ENCODE results near the gene METTL17.
"Not testable (repeated sequence)": the region's sequence is repeated elsewhere in the genome, so short reads cannot be mapped to it uniquely, and the experiment has no call there.

The METTL17 gene

GRCh38 chr14:20989787-20990600 lies at the start of gene METTL17:
Gene METTL17 (plus strand): TSS chr14:20989980. CDS start chr14:20990003, 23 bp downstream.
- no peaks in the 10 kb centered on the region for H3K9me3 ChIP-seq (ENCODE audit: low read length)
- H3K4me3 ChIP-seq (ENCODE audit: low read depth in 1 of 2, low read length in 2 of 2): peak within 1 kb of the TSS; percentile 53 to 99
- H3K27ac ChIP-seq (ENCODE audit: low read depth, low read length): peak within 1 kb of the TSS; percentile 69
- H3K36me3 ChIP-seq (ENCODE audit: insufficient read depth, low read length): peaks cover 27% of the 10 kb centered on the region
- no peaks in the 10 kb centered on the region for H3K27me3 ChIP-seq (ENCODE audit: control insufficient read depth in 1 of 2, insufficient read depth in 2 of 2, low read length in 2 of 2)
- peaks cover 27% of the 10 kb centered on the region for H3K4me1 ChIP-seq (ENCODE audit: insufficient read depth, low read length)
- peak within 1 kb of the TSS; percentile 87 for H3K9ac ChIP-seq (ENCODE audit: low read length)

GRCh38 chr14:20945146-20945545 lies 44.6 kb upstream of the METTL17 start:
- H3K4me1 ChIP-seq (ENCODE audit: insufficient read depth, low read length); H3K27me3 ChIP-seq (ENCODE audit: control insufficient read depth in 1 of 2, insufficient read depth in 2 of 2, low read length in 2 of 2); H3K36me3 ChIP-seq (ENCODE audit: insufficient read depth, low read length); H3K27ac ChIP-seq (ENCODE audit: low read depth, low read length); H3K4me3 ChIP-seq (ENCODE audit: low read depth in 1 of 2, low read length in 2 of 2); H3K9ac ChIP-seq (ENCODE audit: low read length); H3K9me3 ChIP-seq (ENCODE audit: low read length): not testable (repeated sequence)

DNA sequence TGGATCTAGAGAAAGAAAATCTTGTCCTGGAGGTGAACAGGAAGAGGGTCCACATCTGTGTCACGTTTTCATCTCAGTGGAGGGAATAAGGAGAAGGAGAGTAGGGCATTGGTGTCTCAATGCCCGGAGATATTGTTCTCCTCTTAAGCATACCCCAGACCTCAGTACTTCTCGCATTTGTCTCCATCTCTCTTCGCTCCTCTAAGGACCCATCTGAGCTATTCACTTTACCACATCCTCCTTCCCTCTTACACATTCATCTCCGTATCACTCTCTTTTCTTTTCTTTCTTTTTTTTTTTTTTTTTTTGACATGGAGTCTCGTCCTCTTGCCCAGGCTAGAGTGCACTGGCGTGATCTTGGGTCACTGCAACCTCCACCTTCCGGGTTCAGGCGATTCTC lies 43.1 kb upstream of the METTL17 start:
- not testable (repeated sequence) for H3K4me3 ChIP-seq (ENCODE audit: low read depth in 1 of 2, low read length in 2 of 2); H3K27me3 ChIP-seq (ENCODE audit: control insufficient read depth in 1 of 2, insufficient read depth in 2 of 2, low read length in 2 of 2); H3K9ac ChIP-seq (ENCODE audit: low read length)

DNA sequence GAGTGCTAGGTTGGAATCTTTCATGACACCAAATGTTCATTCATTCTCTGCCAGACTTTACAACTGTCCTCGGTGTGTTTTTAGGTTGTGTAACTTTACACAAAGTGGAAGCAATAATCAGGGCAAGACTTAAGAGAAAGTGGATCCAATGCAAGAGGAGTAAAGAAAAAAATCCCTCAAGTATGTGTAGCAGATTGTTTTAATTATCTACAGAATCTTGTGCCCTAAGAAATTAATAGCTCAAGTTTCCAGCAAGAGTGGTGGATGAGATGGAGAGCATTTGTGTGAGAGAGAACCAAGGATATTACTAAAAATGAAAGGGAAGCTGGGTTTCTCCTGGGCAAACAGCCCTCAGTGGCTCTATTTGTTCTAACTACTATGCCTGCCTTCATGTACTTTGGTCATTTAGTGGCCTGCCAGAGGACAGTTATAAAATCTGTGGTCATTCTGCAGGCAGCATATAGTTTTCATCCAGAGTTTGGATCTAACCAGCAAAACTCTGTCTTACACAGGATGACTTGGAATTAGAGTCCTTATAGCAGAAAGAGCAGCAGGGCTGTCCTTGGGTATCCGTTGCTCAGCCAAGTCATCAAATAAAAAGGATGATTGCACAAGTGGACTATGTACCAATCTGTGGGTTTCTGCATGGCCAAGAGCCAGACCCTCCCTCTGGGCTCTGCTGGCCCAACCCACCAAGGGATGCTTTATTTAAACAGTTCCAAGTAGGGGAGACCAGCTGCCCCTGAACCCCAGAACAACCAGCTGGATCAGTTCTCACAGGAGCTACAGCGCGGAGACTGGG lies 34.8 kb upstream of the METTL17 start, which contains the start of gene RNASE2:
TSS of gene RNASE2 (plus strand) at position 752 of the 802 bp plus-strand sequence. CDS start 285 bp downstream, outside the sequence.
- not testable (repeated sequence) for H3K9me3 ChIP-seq (ENCODE audit: low read length); H3K27ac ChIP-seq (ENCODE audit: low read depth, low read length); H3K9ac ChIP-seq (ENCODE audit: low read length); H3K4me3 ChIP-seq (ENCODE audit: low read depth in 1 of 2, low read length in 2 of 2); H3K27me3 ChIP-seq (ENCODE audit: control insufficient read depth in 1 of 2, insufficient read depth in 2 of 2, low read length in 2 of 2); H3K4me1 ChIP-seq (ENCODE audit: insufficient read depth, low read length); H3K36me3 ChIP-seq (ENCODE audit: insufficient read depth, low read length)

More for the DNA sequence above, 43.1 kb upstream of the METTL17 start:
- not testable (repeated sequence) for H3K4me1 ChIP-seq (ENCODE audit: insufficient read depth, low read length); H3K9me3 ChIP-seq (ENCODE audit: low read length); H3K36me3 ChIP-seq (ENCODE audit: insufficient read depth, low read length); H3K27ac ChIP-seq (ENCODE audit: low read depth, low read length)

DNA sequence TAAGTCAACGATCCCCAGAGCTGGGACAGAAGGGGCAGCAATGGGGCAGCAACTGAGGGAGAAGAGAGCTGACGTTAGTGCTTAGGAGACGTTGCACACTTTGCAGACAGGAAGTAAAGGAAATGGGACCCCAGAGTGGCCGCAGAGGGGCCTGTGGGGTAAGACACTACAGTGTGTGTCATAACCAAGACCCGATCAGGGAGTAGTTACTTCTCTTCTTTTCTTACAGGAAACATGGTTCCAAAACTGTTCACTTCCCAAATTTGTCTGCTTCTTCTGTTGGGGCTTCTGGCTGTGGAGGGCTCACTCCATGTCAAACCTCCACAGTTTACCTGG lies 34.3 kb upstream of the METTL17 start:
- not testable (repeated sequence) for H3K9me3 ChIP-seq (ENCODE audit: low read length); H3K27me3 ChIP-seq (ENCODE audit: control insufficient read depth in 1 of 2, insufficient read depth in 2 of 2, low read length in 2 of 2); H3K4me1 ChIP-seq (ENCODE audit: insufficient read depth, low read length); H3K36me3 ChIP-seq (ENCODE audit: insufficient read depth, low read length); H3K27ac ChIP-seq (ENCODE audit: low read depth, low read length); H3K4me3 ChIP-seq (ENCODE audit: low read depth in 1 of 2, low read length in 2 of 2); H3K9ac ChIP-seq (ENCODE audit: low read length)

DNA sequence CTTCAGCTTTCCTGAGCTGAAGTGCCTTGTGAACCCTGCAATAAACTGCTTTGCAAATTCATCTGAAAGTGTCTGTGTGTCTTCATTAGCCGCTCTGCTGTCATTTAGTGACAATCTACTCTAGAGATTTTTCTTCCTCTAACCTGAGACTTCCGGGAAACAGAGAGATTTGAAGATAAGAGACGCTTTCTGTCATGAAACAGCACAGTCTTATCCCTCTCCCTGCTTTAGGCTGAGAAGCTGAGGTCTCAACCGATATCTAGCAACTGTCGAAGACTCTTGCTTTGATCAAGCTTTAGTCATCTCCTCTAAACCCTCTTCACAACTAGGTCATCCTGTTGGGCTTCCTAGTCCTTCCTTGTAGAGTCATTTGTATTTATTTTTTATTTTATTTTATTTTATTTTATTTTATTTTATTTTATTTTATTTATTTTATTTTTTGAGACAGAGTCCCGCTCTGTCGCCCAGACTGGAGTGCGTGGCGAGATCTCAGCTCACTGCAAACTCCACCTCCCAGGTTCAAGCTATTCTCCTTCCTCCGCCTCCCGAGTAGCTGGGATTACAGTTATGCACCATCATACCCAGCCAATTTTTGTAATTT lies 33.3 kb upstream of the METTL17 start:
- Histone ChIP-seq H3K9ac (ENCODE audit: low read length) (no peak overlapping the region), H3K4me1 (ENCODE audit: insufficient read depth, low read length) (no peaks in the 10 kb centered on the region), H3K27ac (ENCODE audit: low read depth, low read length) (no peak overlapping the region), H3K27me3 (ENCODE audit: control insufficient read depth in 1 of 2, insufficient read depth in 2 of 2, low read length in 2 of 2) (no peaks in the 10 kb centered on the region), H3K4me3 (ENCODE audit: low read depth in 1 of 2, low read length in 2 of 2) (no peak overlapping the region), H3K9me3 (ENCODE audit: low read length) (no peaks in the 10 kb centered on the region), H3K36me3 (ENCODE audit: insufficient read depth, low read length) (no peaks in the 10 kb centered on the region)

- H3K27ac ChIP-seq (ENCODE audit: low read depth, low read length); H3K9me3 ChIP-seq (ENCODE audit: low read length); H3K27me3 ChIP-seq (ENCODE audit: control insufficient read depth in 1 of 2, insufficient read depth in 2 of 2, low read length in 2 of 2); H3K9ac ChIP-seq (ENCODE audit: low read length); H3K36me3 ChIP-seq (ENCODE audit: insufficient read depth, low read length); H3K4me3 ChIP-seq (ENCODE audit: low read depth in 1 of 2, low read length in 2 of 2); H3K4me1 ChIP-seq (ENCODE audit: insufficient read depth, low read length): not testable (repeated sequence)
These were observed 30.8 kb upstream of the METTL17 start for GRCh38 chr14:20958946-20959345.

GRCh38 chr14:20969336-20969735 lies 20.4 kb upstream of the METTL17 start:
- no peak overlapping the region for H3K27ac ChIP-seq (ENCODE audit: low read depth, low read length)
- H3K4me1 ChIP-seq (ENCODE audit: insufficient read depth, low read length): peaks cover 12% of the 10 kb centered on the region
- H3K4me3 ChIP-seq (ENCODE audit: low read depth in 1 of 2, low read length in 2 of 2): no peak overlapping the region
- H3K27me3 ChIP-seq (ENCODE audit: control insufficient read depth in 1 of 2, insufficient read depth in 2 of 2, low read length in 2 of 2): no peaks in the 10 kb centered on the region
- no peak overlapping the region for H3K9ac ChIP-seq (ENCODE audit: low read length)
- H3K9me3 ChIP-seq (ENCODE audit: low read length): no peaks in the 10 kb centered on the region
- no peaks in the 10 kb centered on the region for H3K36me3 ChIP-seq (ENCODE audit: insufficient read depth, low read length)

- Histone ChIP-seq H3K4me3 (ENCODE audit: low read depth in 1 of 2, low read length in 2 of 2) (peak overlapping the region; percentile 66 to 91), H3K4me1 (ENCODE audit: insufficient read depth, low read length) (peaks cover 14% of the 10 kb centered on the region), H3K9ac (ENCODE audit: low read length) (no peak overlapping the region), H3K9me3 (ENCODE audit: low read length) (no peaks in the 10 kb centered on the region), H3K27ac (ENCODE audit: low read depth, low read length) (peak overlapping the region; percentile 47), H3K36me3 (ENCODE audit: insufficient read depth, low read length) (no peaks in the 10 kb centered on the region), H3K27me3 (ENCODE audit: control insufficient read depth in 1 of 2, insufficient read depth in 2 of 2, low read length in 2 of 2) (no peaks in the 10 kb centered on the region)
These were observed 19.2 kb upstream of the METTL17 start for GRCh38 chr14:20970647-20970982.

DNA sequence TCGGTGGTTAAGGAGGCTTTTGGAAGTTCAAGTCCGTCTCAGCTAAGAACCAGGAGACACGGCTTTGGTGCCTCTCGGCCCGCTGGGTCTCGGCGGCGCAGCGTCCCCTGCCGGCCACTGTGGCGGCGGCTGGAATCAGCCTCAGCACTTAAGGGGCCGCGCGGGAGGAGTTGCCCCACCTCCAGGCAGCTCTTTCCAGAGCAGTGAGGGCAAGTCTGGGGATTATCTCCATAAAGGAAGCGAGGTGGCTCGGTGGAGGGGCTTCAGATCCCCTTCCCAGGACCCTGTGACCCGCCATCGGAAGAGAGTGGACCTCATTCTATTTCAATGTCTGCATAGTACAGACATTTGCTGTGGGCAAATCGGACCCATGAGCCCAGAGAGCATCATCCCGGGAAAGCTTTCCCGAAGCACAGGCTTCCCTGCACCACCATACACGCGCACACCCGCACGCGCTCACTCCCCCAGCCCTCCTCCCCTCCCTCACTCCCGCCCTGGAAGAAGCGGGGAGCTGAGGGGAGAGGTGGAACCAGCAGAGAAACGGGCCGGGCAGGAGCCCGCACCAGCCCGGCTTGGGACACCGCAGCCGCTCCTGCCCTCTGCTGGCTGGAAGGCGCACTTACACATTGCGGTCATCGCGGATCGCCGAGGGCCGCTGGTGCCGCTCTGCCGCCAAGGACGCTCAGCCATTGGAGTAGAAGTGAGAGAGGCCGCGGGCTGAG lies 18.6 kb upstream of the METTL17 start:
- H3K9ac ChIP-seq (ENCODE audit: low read length): peak overlapping the region; percentile 33
- peak overlapping the region; percentile 47 for H3K27ac ChIP-seq (ENCODE audit: low read depth, low read length)
- peak overlapping the region; percentile 66 to 91 for H3K4me3 ChIP-seq (ENCODE audit: low read depth in 1 of 2, low read length in 2 of 2)
- peaks cover 14% of the 10 kb centered on the region for H3K4me1 ChIP-seq (ENCODE audit: insufficient read depth, low read length)
- H3K9me3 ChIP-seq (ENCODE audit: low read length): no peaks in the 10 kb centered on the region
- no peaks in the 10 kb centered on the region for H3K27me3 ChIP-seq (ENCODE audit: control insufficient read depth in 1 of 2, insufficient read depth in 2 of 2, low read length in 2 of 2)
- H3K36me3 ChIP-seq (ENCODE audit: insufficient read depth, low read length): no peaks in the 10 kb centered on the region

GRCh38 chr14:20971705-20972021 lies 18.1 kb upstream of the METTL17 start:
- H3K36me3 ChIP-seq (ENCODE audit: insufficient read depth, low read length): no peaks in the 10 kb centered on the region
- H3K27ac ChIP-seq (ENCODE audit: low read depth, low read length): no peak overlapping the region
- no peaks in the 10 kb centered on the region for H3K27me3 ChIP-seq (ENCODE audit: control insufficient read depth in 1 of 2, insufficient read depth in 2 of 2, low read length in 2 of 2)
- no peaks in the 10 kb centered on the region for H3K9me3 ChIP-seq (ENCODE audit: low read length)
- peaks cover 14% of the 10 kb centered on the region for H3K4me1 ChIP-seq (ENCODE audit: insufficient read depth, low read length)
- H3K9ac ChIP-seq (ENCODE audit: low read length): peak overlapping the region; percentile 33
- H3K4me3 ChIP-seq (ENCODE audit: low read depth in 1 of 2, low read length in 2 of 2): peak overlapping the region in 1 of 2 donors; percentile 91
